HepG2 (cell line): Measurements from ENCODE around the gene TJAP1. TPM values are rescaled to one million over a fixed set of nuclear protein-coding genes. Genes with fewer than 3 reads are reported as not detected.

ENCODE experiments used
- ADNP ChIP-seq: sonication (generic); formaldehyde crosslinking; IDR thresholded peaks from 2 replicates; pipeline ENCODE4 v1.4.0; 2020; ENCODE audit warnings: missing genetic modification reagents
- CREB1 ChIP-seq, 2 experiments: fragments of 450-650 bp in 1 of 2; IDR thresholded peaks; 2 replicates each; pipeline ENCODE4 v1.6.1; 2016 to 2017; ENCODE audit warnings: control low read depth in 1 of 2, mild to moderate bottlenecking in 1 of 2, missing compliant biosample characterization in 1 of 2, missing genetic modification characterization in 1 of 2
- CTCF ChIP-seq: sonication (generic); formaldehyde crosslinking; IDR thresholded peaks from 2 replicates; pipeline ENCODE4 v1.5.0; 2020; ENCODE audit warnings: mild to moderate bottlenecking, missing genetic modification reagents, moderate library complexity
- ELF3 ChIP-seq: IDR thresholded peaks from 2 replicates; pipeline ENCODE4 v1.6.1; 2016; ENCODE audit warnings: missing genetic modification reagents, missing compliant biosample characterization
- ELF4 ChIP-seq: sonication (generic); formaldehyde crosslinking; IDR thresholded peaks from 2 replicates; pipeline ENCODE4 v1.5.0; 2020; ENCODE audit warnings: missing genetic modification reagents, mild to moderate bottlenecking, moderate library complexity, borderline replicate concordance
- ESRRA ChIP-seq: sonication (generic); formaldehyde crosslinking; IDR thresholded peaks from 2 replicates; pipeline ENCODE4 v1.5.1; 2020; ENCODE audit warnings: mild to moderate bottlenecking, low read depth, missing genetic modification reagents
- ETV5 ChIP-seq: IDR thresholded peaks from 2 replicates; pipeline ENCODE4 v1.6.1; 2018; ENCODE audit warnings: missing biosample characterization, missing genetic modification reagents, inconsistent platforms, borderline replicate concordance
- FOXJ3 ChIP-seq: sonication (generic); formaldehyde crosslinking; IDR thresholded peaks from 2 replicates; pipeline ENCODE4 v1.4.0; 2020; ENCODE audit warnings: missing genetic modification reagents, mild to moderate bottlenecking, borderline replicate concordance
- GMEB2 ChIP-seq: IDR thresholded peaks from 2 replicates; pipeline ENCODE4 v1.6.1; 2016; ENCODE audit warnings: missing biosample characterization, missing genetic modification reagents, low read depth
- HNF4A ChIP-seq: sonication (generic); formaldehyde crosslinking; IDR thresholded peaks from 2 replicates; pipeline ENCODE4 v1.4.0; 2020; ENCODE audit warnings: missing genetic modification reagents
- KAT2B ChIP-seq: fragments of 150-350 bp; IDR thresholded peaks from 2 replicates; pipeline ENCODE4 v1.6.1; 2014; ENCODE audit warnings: low read depth, low read length, borderline replicate concordance
- NR2F6 ChIP-seq, 2 experiments: IDR thresholded peaks; 2 replicates each; pipeline ENCODE4 v1.6.1; 2016; ENCODE audit warnings: antibody characterized with exemption in 1 of 2, mild to moderate bottlenecking in 1 of 2
- PPARG ChIP-seq: conservative IDR thresholded peaks from 2 replicates; pipeline ENCODE4 v1.6.1; 2016; ENCODE audit warnings: missing biosample characterization, missing genetic modification reagents
- PRDM10 ChIP-seq: sonication (generic); formaldehyde crosslinking; IDR thresholded peaks from 2 replicates; pipeline ENCODE4 v1.4.0; 2020; ENCODE audit warnings: low read depth, missing genetic modification reagents
- RBAK ChIP-seq: sonication (generic); formaldehyde crosslinking; IDR thresholded peaks from 2 replicates; pipeline ENCODE4 v1.5.1; 2020; ENCODE audit warnings: mild to moderate bottlenecking, missing genetic modification reagents
- SSRP1 ChIP-seq: IDR thresholded peaks from 2 replicates; pipeline ENCODE4 v1.6.1; 2016; ENCODE audit warnings: control low read depth
- WIZ ChIP-seq: sonication (generic); formaldehyde crosslinking; IDR thresholded peaks from 2 replicates; pipeline ENCODE4 v1.5.1; 2020; ENCODE audit warnings: mild to moderate bottlenecking, missing genetic modification reagents
- ZFP37 ChIP-seq: sonication (generic); formaldehyde crosslinking; IDR thresholded peaks from 2 replicates; pipeline ENCODE4 v1.4.0; 2020; ENCODE audit warnings: missing genetic modification reagents, borderline replicate concordance
- ZNF274 ChIP-seq: sonication (generic); formaldehyde crosslinking; IDR thresholded peaks from 2 replicates; pipeline ENCODE4 v1.5.1; 2020; ENCODE audit warnings: mild to moderate bottlenecking, missing genetic modification reagents
- ZNF317 ChIP-seq: sonication (generic); formaldehyde crosslinking; IDR thresholded peaks from 2 replicates; pipeline ENCODE4 v1.5.0; 2020; ENCODE audit warnings: mild to moderate bottlenecking, missing genetic modification reagents
- ZNF572 ChIP-seq: sonication (generic); formaldehyde crosslinking; IDR thresholded peaks from 2 replicates; pipeline ENCODE4 v1.5.1; 2020; ENCODE audit warnings: mild to moderate bottlenecking, missing genetic modification reagents
- ZNF605 ChIP-seq: sonication (generic); formaldehyde crosslinking; IDR thresholded peaks from 2 replicates; pipeline ENCODE4 v1.8.0; 2022; ENCODE audit warnings: mild to moderate bottlenecking, missing genetic modification reagents
- ZNF747 ChIP-seq: sonication (generic); formaldehyde crosslinking; IDR thresholded peaks from 2 replicates; pipeline ENCODE4 v1.8.1; 2023; ENCODE audit warnings: missing genetic modification reagents, mild to moderate bottlenecking, borderline replicate concordance
- ZNF772 ChIP-seq: sonication (generic); formaldehyde crosslinking; IDR thresholded peaks from 2 replicates; pipeline ENCODE4 v1.5.0; 2020; ENCODE audit warnings: mild to moderate bottlenecking, missing genetic modification reagents
- polyA plus RNA-seq, 8 experiments: library from polyadenylated mRNA; depleted of rRNA in 3 of 8; stranded (reverse) in 7 of 8; unstranded in 1 of 8; fragments of >200 nt; fragmentation: Illumina TruSeq in 4 of 8; extraction: Trizol in 4 of 8; gene quantifications; 2 replicates each; pipeline versions ENCODE4 v1.2.1 to v1.2.3, GENCODE V29; 2011 to 2016; ENCODE audit warnings: low read depth in 4 of 8, missing spikeins in 1 of 8, mixed read lengths in 1 of 8; ENCODE audit not compliant: insufficient read depth in 1 of 8
- total RNA-seq, 5 experiments: library from RNA; depleted of rRNA; stranded (reverse); fragments of >200 nt; fragmentation: Illumina TruSeq; extraction: Trizol; gene quantifications; 2 replicates each; pipeline ENCODE4 v1.2.3, GENCODE V29; 2016; ENCODE audit warnings: low read depth in 1 of 5

TJAP1 gene
- total and polyA plus RNA-seq, 2 of the 13 experiments (the other 11 are each of a cell fraction or from before 2014, with no cell fraction given), result 15.7 to 41.6 TPM

DNA sequence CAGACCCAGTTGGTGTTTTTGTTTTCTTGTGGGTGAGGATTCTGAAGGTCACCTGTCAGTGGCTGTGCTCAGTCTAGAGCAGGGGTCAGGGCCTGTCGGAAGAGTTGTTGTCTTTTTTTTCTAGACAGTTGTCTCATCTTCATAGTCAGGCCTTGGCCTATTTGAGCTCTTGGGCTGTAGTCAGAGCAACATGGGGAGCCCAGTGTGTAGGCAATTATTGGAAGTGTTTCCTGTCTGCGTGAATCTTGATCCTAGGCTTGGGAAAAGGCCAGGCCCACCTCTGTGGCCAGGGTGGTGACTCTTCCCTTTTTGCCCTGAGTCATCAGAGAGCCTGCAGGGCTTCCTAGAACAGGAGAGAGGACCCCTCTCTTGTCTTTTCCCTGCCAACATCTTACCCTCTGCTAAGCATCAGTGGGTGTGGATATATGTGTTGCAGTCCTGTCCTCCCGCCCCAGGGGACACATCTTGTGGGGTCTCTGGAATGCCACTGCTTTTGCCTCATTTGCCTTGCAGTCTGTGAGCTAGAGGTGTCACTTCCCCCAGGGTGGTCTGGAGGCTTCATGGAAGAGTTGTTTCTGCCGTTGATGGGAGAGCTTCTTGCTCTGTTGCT, 11.4 kb downstream of the TJAP1 start (continued):
- no peak for TF ChIP-seq GMEB2
- TF ChIP-seq ZNF572 (CRISPR knock-in tag), result peak; percentile 70; the same call in 1 of the 2 replicates
- TF ChIP-seq ELF3, result peak; percentile 86
- TF ChIP-seq CREB1 (IDR thresholded peaks at IDR 0.05), result no peak
- no peak for TF ChIP-seq CREB1 (CRISPR knock-in tag; IDR thresholded peaks at IDR 0.05)
- TF ChIP-seq NR2F6 (IDR thresholded peaks at IDR 0.05), result peak; percentile 75
- peak; percentile 87 for TF ChIP-seq NR2F6 (CRISPR knock-in tag; IDR thresholded peaks at IDR 0.05)
- peak; percentile 10; the same call in 1 of the 2 replicates for TF ChIP-seq CTCF (CRISPR knock-in tag)
- TF ChIP-seq KAT2B, result no peak
- no peak for TF ChIP-seq SSRP1 (CRISPR knock-in tag)
- TF ChIP-seq HNF4A (CRISPR knock-in tag), result peak; percentile 67
- TF ChIP-seq ZNF605 (CRISPR knock-in tag), result 0 out of 2 replicates have a peak, but pooled peaks have one; percentile 26
- 0 out of 2 replicates have a peak, but pooled peaks have one; percentile 79 for TF ChIP-seq WIZ (CRISPR knock-in tag)
- peak; percentile 41; the same call in 1 of the 2 replicates for TF ChIP-seq ZNF274
- 0 out of 2 replicates have a peak, but pooled peaks have one; percentile 31 for TF ChIP-seq ELF4 (CRISPR knock-in tag)
- TF ChIP-seq ETV5, result peak; percentile 83; the same call in 1 of the 2 replicates
- TF ChIP-seq RBAK (CRISPR knock-in tag), result 0 out of 2 replicates have a peak, but pooled peaks have one; percentile 41
- TF ChIP-seq ADNP (CRISPR knock-in tag), result no peak
- TF ChIP-seq FOXJ3 (CRISPR knock-in tag), result peak; percentile 67
- TF ChIP-seq ZNF317, result peak; percentile 74
- TF ChIP-seq ZNF747 (CRISPR knock-in tag), result 0 out of 2 replicates have a peak, but pooled peaks have one; percentile 50
- TF ChIP-seq ESRRA (CRISPR knock-in tag), result peak; percentile 90
- TF ChIP-seq ZNF772, result peak; percentile 36; the same call in 1 of the 2 replicates
- TF ChIP-seq PRDM10 (CRISPR knock-in tag), result 0 out of 2 replicates have a peak, but pooled peaks have one; percentile 49
- TF ChIP-seq ZFP37 (CRISPR knock-in tag), result 0 out of 2 replicates have a peak, but pooled peaks have one; percentile 34
- peak; percentile 95 for TF ChIP-seq PPARG (CRISPR knock-in tag)
